HK-2 (cell line): ENCODE measurements around the gene SND1.
"Not testable (repeated sequence)": the region's sequence is repeated elsewhere in the genome, so short reads cannot be mapped to it uniquely, and the experiment has no call there.

Source experiments
- DNase-seq: peaks from one replicate; pipeline ENCODE4 v3.0.0-alpha.2; 2018; ENCODE audit not compliant: unreplicated experiment

SND1 gene

DNA sequence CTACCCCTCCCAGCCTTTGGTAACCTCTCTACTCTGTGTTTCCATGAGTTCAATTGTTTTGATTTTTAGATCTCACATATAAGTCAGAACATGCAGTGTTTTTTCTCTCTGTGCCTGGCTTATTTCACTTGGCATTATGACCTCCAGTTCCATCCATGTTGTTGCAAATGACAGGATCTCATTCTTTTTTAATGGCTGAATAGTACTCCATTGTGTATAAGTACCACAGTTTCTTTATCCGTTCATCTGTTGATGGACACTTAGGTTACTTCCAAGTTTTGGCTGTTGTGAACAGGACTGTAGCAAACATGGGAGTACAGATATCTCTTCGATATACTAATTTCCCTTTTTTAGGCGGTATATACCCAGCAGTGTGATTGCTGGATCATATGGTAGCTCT is 237.7 kb downstream of the SND1 start:
- no peak for DNase-seq

GRCh38 chr7:127890726-127891125 is 238.7 kb downstream of the SND1 start:
- no peak for DNase-seq

DNA sequence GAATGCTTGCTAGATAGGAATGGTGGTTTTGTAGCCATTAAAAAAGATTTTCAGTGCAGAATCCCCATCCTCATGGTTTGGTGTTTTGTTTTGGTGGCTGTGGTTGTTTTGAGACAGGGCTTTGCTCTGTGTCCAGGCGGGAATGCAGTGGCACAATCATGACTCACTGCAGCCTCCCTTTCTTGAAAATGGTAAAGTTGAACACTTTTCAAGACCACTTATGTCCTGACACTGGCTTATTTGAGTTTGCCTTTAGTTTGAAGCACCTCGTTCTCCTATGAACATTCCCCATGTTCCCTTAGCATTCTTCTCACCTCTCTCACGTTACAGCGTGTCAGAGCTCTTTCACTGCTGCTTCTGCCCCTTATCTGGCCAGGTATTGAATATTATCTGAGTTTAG is 239.2 kb downstream of the SND1 start:
- no peak for DNase-seq

GRCh38 chr7:127891854-127892438 is 240.0 kb downstream of the SND1 start:
- no peak for DNase-seq

GRCh38 chr7:127892488-127893314 is 240.7 kb downstream of the SND1 start:
- no peak for DNase-seq

GRCh38 chr7:127893547-127893946 is 241.6 kb downstream of the SND1 start:
- no peak for DNase-seq

DNA sequence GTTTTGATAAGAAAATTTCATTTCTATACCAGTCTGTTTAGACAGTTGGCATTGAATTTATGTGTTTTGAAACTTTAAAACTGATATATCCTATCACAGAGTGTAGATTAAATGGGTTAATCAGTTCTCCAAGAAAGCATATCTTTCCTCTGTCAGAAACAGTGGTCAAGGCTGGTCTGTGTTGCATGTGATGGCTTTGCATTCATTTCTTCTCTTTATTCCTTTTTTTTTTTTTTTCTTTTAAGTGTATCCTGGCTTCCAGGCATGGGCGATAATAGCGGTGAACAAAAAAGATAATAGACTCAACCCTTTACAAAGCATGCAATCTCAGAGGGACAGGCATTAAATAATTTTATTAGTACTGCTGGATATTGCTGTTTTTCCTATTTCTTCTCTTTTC is 242.6 kb downstream of the SND1 start:
- no peak for DNase-seq

DNA sequence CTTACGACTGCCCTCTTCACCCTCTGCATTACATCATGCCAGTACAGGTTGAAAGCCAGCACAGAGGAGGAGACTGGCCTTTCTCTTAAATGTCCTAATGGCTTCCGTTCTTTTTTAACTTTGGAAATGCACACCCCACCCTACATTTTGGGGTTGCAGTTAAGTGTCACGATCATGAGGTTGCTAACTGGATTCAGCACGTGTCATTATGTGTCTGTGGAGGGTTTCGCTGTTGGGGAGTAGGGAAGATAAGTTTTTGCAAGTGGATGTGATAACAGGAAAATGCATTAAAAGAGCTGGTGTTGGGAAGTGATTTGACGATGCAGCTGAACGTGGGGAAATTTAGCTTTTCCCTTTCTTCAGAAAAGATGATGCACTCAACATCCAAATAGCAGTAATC is 243.4 kb downstream of the SND1 start:
- no peak for DNase-seq

- peak; percentile 39 for DNase-seq
Measured at GRCh38 chr7:127895814-127896280, 243.9 kb downstream of the SND1 start.

- no peak for DNase-seq
Measured at GRCh38 chr7:127896659-127897058, 244.7 kb downstream of the SND1 start.

- DNase-seq, result no peak
Measured at GRCh38 chr7:127897704-127898454, 245.9 kb downstream of the SND1 start.

DNA sequence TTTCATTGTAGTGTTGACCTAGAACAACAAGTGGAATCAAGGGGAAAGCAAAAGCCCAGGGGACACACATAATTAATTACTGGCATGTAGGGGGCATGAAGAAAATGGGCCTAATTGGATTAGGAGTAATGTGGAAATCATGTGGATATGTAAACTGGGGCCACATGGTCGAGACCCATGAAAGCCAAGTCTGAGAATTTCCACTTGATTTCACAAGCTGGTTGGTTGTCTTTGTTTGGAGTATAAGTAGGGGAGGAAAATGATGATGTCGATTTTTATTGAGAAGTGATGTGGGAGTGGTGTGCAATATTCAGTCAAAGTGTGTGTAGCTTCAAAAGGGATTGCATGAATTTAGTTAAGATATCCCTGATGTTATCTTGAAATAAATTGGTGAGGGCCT is 247.4 kb downstream of the SND1 start:
- DNase-seq, result no peak

GRCh38 chr7:127900141-127900540 is 248.1 kb downstream of the SND1 start:
- DNase-seq, result no peak

- DNase-seq, result no peak
Measured at GRCh38 chr7:127900732-127901685, 249.0 kb downstream of the SND1 start.

- DNase-seq, result no peak
Measured at GRCh38 chr7:127901895-127902703, 250.1 kb downstream of the SND1 start.

DNA sequence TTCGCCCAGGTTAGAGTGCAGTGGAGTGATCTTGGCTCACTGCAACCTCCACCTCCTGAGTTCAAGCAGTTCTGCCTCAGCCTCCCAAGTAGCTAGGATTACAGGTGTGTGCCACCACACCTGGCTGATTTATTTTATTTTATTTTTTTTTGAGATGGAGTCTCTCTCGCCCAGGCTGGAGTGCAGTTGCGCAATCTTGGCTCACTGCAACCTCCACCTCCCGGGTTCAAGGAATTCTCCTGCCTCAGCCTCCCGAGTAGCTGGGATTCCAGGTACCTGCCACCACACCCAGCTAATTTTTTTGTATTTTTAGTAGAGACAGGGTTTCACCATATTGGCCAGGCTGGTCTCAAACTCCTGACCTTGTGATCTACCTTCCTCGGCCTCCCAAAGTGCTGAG is 250.8 kb downstream of the SND1 start:
- not testable (repeated sequence) for DNase-seq

- no peak for DNase-seq
Measured at GRCh38 chr7:127903892-127904669, 252.1 kb downstream of the SND1 start.

- no peak for DNase-seq
Measured at GRCh38 chr7:127904670-127904985, 252.6 kb downstream of the SND1 start.

GRCh38 chr7:127905021-127905420 is 253.0 kb downstream of the SND1 start:
- DNase-seq, result no peak
